Liver (tissue), 9 donors: ENCODE results near the gene UBA3. TPM values are rescaled to one million over a fixed set of nuclear protein-coding genes. Genes with fewer than 3 reads are reported as not detected.

Source experiments
- DNase-seq: peaks from one replicate; pipeline ENCODE4 v3.0.0-alpha.2; 2017; ENCODE audit warnings: low spot score
- H3K27ac ChIP-seq, 2 donors: one replicate each; pipeline ENCODE4 v1.7.0; 2013; ENCODE audit warnings: inconsistent platforms in 2 of 2, low read length in 2 of 2, control low read depth in 1 of 2, low read depth in 1 of 2, mild to moderate bottlenecking in 1 of 2
- H3K27me3 ChIP-seq, 4 donors: one replicate each; pipeline versions ENCODE4 v1.6.1 to v1.7.0; 2013; ENCODE audit warnings: low read length in 3 of 4, inconsistent platforms in 1 of 4, mild to moderate bottlenecking in 1 of 4, moderate library complexity in 1 of 4; ENCODE audit not compliant: control insufficient read depth in 4 of 4, insufficient read depth in 4 of 4
- H3K36me3 ChIP-seq, 4 donors: one replicate each; pipeline versions ENCODE4 v1.6.1 to v1.7.0; 2013; ENCODE audit warnings: low read length in 3 of 4, mild to moderate bottlenecking in 3 of 4, low read depth in 1 of 4, moderate library complexity in 1 of 4; ENCODE audit not compliant: control insufficient read depth in 4 of 4, insufficient read depth in 3 of 4
- H3K4me1 ChIP-seq, 4 donors: one replicate each; pipeline versions ENCODE4 v1.6.1 to v1.7.0; 2013; ENCODE audit warnings: low read length in 3 of 4, mild to moderate bottlenecking in 3 of 4, moderate library complexity in 1 of 4; ENCODE audit not compliant: control insufficient read depth in 4 of 4, insufficient read depth in 4 of 4
- H3K4me3 ChIP-seq, 3 donors: one replicate each; pipeline versions ENCODE4 v1.6.1 to v1.7.0; 2013; ENCODE audit warnings: low read length in 3 of 3, control low read depth in 1 of 3, low read depth in 1 of 3, mild to moderate bottlenecking in 1 of 3
- H3K9ac ChIP-seq, 2 donors: one replicate each; pipeline ENCODE4 v1.7.0; 2013; ENCODE audit warnings: low read length in 2 of 2, mild to moderate bottlenecking in 2 of 2, moderate library complexity in 2 of 2, control low read depth in 1 of 2, low read depth in 1 of 2
- H3K9me3 ChIP-seq, 4 donors: one replicate each; pipeline versions ENCODE4 v1.6.1 to v1.7.0; 2013; ENCODE audit warnings: low read length in 3 of 4; ENCODE audit not compliant: control insufficient read depth in 4 of 4
- EGR1 ChIP-seq, 2 donors: IDR thresholded peaks; 2 replicates each; pipeline ENCODE4 v1.6.1; 2016 to 2018; ENCODE audit warnings: antibody characterized with exemption in 2 of 2, low read depth in 2 of 2
- FOXA1 ChIP-seq: IDR thresholded peaks from 2 replicates; pipeline ENCODE4 v1.6.1; 2016; ENCODE audit warnings: antibody characterized with exemption
- FOXA2 ChIP-seq: IDR thresholded peaks from 2 replicates; pipeline ENCODE4 v1.6.1; 2016; ENCODE audit warnings: antibody characterized with exemption
- GABPA ChIP-seq, 2 donors: IDR thresholded peaks in 1 of 2; conservative IDR thresholded peaks in 1 of 2; 2 replicates each; pipeline ENCODE4 v1.6.1; 2016; ENCODE audit warnings: antibody characterized with exemption in 2 of 2, mild to moderate bottlenecking in 1 of 2, moderate library complexity in 1 of 2
- HNF4A ChIP-seq, 2 donors: conservative IDR thresholded peaks; 2 replicates each; pipeline ENCODE4 v1.6.1; 2016; ENCODE audit warnings: antibody characterized with exemption in 2 of 2, mild to moderate bottlenecking in 2 of 2
- HNF4G ChIP-seq: IDR thresholded peaks from 2 replicates; pipeline ENCODE4 v1.6.1; 2016; ENCODE audit warnings: antibody characterized with exemption
- JUND ChIP-seq, 2 donors: IDR thresholded peaks; 2 replicates each; pipeline ENCODE4 v1.6.1; 2016; ENCODE audit warnings: antibody characterized with exemption in 2 of 2
- NR2F2 ChIP-seq: IDR thresholded peaks from 2 replicates; pipeline ENCODE4 v1.6.1; 2016; ENCODE audit warnings: antibody characterized with exemption
- RAD21 ChIP-seq, 2 donors: IDR thresholded peaks; 2 replicates each; pipeline ENCODE4 v1.6.1; 2016; ENCODE audit warnings: antibody characterized with exemption in 2 of 2, mild to moderate bottlenecking in 2 of 2
- REST ChIP-seq: IDR thresholded peaks from 2 replicates; pipeline ENCODE4 v1.6.1; 2016; ENCODE audit warnings: antibody characterized with exemption, mild to moderate bottlenecking
- RXRA ChIP-seq, 2 donors: IDR thresholded peaks; 2 replicates each; pipeline ENCODE4 v1.6.1; 2017 to 2018; ENCODE audit warnings: antibody characterized with exemption in 2 of 2, mild to moderate bottlenecking in 1 of 2
- SP1 ChIP-seq: IDR thresholded peaks from 2 replicates; pipeline ENCODE4 v1.6.1; 2018; ENCODE audit warnings: antibody characterized with exemption, mild to moderate bottlenecking
- TAF1 ChIP-seq: conservative IDR thresholded peaks from 2 replicates; pipeline ENCODE4 v1.6.1; 2016; ENCODE audit warnings: antibody characterized with exemption, mild to moderate bottlenecking
- YY1 ChIP-seq: IDR thresholded peaks from 2 replicates; pipeline ENCODE4 v1.6.1; 2016; ENCODE audit warnings: antibody characterized with exemption, mild to moderate bottlenecking
- WGBS: extraction: QIAGEN DNeasy Blood & Tissue Kit; methylation state at CpG from one replicate; pipeline ENCODE4 v1.1.7; 2013; 5-methylcytosine and 5-hydroxymethylcytosine counted together
- polyA plus RNA-seq, 2 donors: library from polyadenylated mRNA; stranded (reverse) in 1 of 2; unstranded in 1 of 2; fragments of 200-250 nt in 1 of 2; fragments of >200 nt in 1 of 2; fragmentation: Nextera tagmentation in 1 of 2; extraction: Ambion mirVana in 1 of 2; gene quantifications; one replicate each; pipeline versions ENCODE4 v1.2.1 to v1.2.3, GENCODE V29; 2013 to 2015
- total RNA-seq, 2 donors: library from RNA; depleted of rRNA; stranded (reverse); fragments of >200 nt; gene quantifications; one replicate each; pipeline ENCODE4 v1.2.3, GENCODE V29; 2014
- TF ChIP-seq, protein P1 (sequence below): fragments of 150-350 bp; IDR thresholded peaks from 2 replicates; pipeline ENCODE4 v1.5.1; 2017; ENCODE audit warnings: improper control_type of control experiment, low read depth, low read length; ENCODE audit not compliant: missing input control
- TF ChIP-seq, protein P2 (sequence below): IDR thresholded peaks from 2 replicates; pipeline ENCODE4 v1.6.1; 2016; ENCODE audit warnings: antibody characterized with exemption
- TF ChIP-seq, protein P3 (sequence below): IDR thresholded peaks from 2 replicates; pipeline ENCODE4 v1.6.1; 2016; ENCODE audit warnings: antibody characterized with exemption
- donor health status: healthy.
- donor health status: healthy.
- donor health status: healthy.
- donor health status: healthy.
- donor health status: healthy.

Gene UBA3
- total and polyA plus RNA-seq, 4 donors: 13.1 to 34.4 (median 26.4) TPM

DNA sequence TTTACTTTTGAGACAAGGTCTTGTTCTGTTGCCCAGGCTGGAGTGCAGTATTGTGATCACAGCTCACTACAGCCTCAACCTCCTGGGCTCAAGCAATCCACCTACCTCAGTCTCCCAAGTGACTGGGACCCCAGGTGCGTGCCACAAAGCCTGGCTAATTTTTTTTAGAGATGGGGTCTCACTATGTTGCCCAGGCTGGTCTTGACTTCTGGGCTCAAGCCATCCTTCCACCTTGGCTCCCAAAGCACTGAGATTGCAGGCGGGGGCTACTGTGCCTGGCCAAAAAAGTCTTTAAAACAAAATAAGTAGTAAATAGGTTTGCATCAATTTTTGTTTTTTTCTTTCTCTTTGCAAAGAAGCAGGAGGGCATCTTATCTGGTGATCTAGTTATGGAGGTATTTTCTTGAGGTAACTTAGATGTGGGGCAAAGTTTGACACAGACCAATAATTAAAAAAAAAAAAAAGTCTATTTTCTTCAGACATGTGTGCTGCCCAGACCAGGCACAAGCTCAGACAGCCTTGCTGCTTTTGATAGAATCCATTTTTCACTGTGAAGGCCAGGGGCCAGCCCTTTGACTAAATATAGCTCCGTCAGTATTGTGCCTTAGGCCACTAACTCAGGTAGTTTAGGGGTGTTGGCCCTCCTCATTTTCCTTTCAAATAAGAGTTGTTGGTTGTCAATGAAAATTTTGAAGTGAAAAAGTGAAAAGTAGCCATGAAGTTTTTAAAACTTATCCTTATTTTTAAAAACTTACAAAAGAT, 7.0 kb upstream of the UBA3 start:
- Histone ChIP-seq H3K9ac (no peak overlapping the region), H3K9me3 (no peaks in the 10 kb centered on the region), H3K27ac (no peak overlapping the region), H3K36me3 (no peaks in the 10 kb centered on the region), H3K4me1 (peaks cover 7 to 33% (median 25%) of the 10 kb centered on the region in 4 donors), H3K4me3 (no peak overlapping the region), H3K27me3 (no peaks in the 10 kb centered on the region)
- 89% methylated on average over 3 of the region's 3 CpGs for whole genome bisulfite sequencing
- TF ChIP-seq, protein P1, sequence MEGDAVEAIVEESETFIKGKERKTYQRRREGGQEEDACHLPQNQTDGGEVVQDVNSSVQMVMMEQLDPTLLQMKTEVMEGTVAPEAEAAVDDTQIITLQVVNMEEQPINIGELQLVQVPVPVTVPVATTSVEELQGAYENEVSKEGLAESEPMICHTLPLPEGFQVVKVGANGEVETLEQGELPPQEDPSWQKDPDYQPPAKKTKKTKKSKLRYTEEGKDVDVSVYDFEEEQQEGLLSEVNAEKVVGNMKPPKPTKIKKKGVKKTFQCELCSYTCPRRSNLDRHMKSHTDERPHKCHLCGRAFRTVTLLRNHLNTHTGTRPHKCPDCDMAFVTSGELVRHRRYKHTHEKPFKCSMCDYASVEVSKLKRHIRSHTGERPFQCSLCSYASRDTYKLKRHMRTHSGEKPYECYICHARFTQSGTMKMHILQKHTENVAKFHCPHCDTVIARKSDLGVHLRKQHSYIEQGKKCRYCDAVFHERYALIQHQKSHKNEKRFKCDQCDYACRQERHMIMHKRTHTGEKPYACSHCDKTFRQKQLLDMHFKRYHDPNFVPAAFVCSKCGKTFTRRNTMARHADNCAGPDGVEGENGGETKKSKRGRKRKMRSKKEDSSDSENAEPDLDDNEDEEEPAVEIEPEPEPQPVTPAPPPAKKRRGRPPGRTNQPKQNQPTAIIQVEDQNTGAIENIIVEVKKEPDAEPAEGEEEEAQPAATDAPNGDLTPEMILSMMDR: no peak
- TF ChIP-seq FOXA2 (no peak), HNF4A (conservative IDR thresholded peaks at IDR 0.05) (no peak), GABPA (IDR thresholded peaks at IDR 0.05 in 1 of 2, conservative IDR thresholded peaks at IDR 0.05 in 1 of 2) (no peak), NR2F2 (no peak), REST (no peak), RXRA (IDR thresholded peaks at IDR 0.05) (no peak), FOXA1 (no peak), RAD21 (IDR thresholded peaks at IDR 0.05) (no peak), HNF4G (no peak), EGR1 (IDR thresholded peaks at IDR 0.05; ENCODE audit: low read depth in 2 of 2) (no peak), YY1 (no peak), SP1 (no peak), TAF1 (no peak), JUND (IDR thresholded peaks at IDR 0.05) (no peak)
- TF ChIP-seq, protein P2, sequence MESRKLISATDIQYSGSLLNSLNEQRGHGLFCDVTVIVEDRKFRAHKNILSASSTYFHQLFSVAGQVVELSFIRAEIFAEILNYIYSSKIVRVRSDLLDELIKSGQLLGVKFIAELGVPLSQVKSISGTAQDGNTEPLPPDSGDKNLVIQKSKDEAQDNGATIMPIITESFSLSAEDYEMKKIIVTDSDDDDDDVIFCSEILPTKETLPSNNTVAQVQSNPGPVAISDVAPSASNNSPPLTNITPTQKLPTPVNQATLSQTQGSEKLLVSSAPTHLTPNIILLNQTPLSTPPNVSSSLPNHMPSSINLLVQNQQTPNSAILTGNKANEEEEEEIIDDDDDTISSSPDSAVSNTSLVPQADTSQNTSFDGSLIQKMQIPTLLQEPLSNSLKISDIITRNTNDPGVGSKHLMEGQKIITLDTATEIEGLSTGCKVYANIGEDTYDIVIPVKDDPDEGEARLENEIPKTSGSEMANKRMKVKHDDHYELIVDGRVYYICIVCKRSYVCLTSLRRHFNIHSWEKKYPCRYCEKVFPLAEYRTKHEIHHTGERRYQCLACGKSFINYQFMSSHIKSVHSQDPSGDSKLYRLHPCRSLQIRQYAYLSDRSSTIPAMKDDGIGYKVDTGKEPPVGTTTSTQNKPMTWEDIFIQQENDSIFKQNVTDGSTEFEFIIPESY: no peak
- TF ChIP-seq, protein P3, sequence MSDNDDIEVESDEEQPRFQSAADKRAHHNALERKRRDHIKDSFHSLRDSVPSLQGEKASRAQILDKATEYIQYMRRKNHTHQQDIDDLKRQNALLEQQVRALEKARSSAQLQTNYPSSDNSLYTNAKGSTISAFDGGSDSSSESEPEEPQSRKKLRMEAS: no peak
- no peak for DNase-seq
